ENCODE measurements around the gene ZBED1. TPM values are rescaled to one million over a fixed set of nuclear protein-coding genes. Genes with fewer than 3 reads are reported as not detected.
"Not testable (repeated sequence)": the region's sequence is repeated elsewhere in the genome, so short reads cannot be mapped to it uniquely, and the experiment has no call there.

Gene ZBED1
- total RNA-seq, 2 donors from 2014 or later = 33.3 to 44.6 TPM

DNA sequence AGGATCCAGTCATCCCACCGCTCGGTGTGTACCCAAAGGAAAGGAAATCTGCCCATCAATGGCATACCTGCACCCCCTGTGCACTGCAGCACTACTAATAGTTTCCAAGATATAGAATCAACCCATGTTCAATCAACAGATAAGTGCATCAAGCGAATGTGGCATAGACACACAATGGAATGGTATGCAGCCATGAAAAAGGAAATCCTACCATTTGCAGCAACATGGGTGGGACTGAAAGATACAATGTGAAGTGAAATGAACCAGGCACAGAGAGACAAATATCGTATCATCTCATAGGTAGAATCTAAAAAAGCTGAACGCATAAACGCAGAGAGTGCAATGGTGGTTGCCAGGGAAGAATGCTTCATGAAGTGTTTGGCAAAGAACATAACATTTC, 42.5 kb downstream of the ZBED1 start:
- Histone ChIP-seq H3K9ac (ENCODE audit: low read depth in 2 of 2, low read length in 2 of 2) (no peak overlapping the region), H3K27me3 (no peaks in the 10 kb centered on the region), H3K4me1 (no peaks in the 10 kb centered on the region), H3K36me3 (no peaks in the 10 kb centered on the region), H3K27ac (no peak overlapping the region), H3K9me3 (no peaks in the 10 kb centered on the region), H3K4me3 (no peak overlapping the region)
- DNase-seq = no peak
- intact Hi-C loops (cut with DNase I) = no loop called here
- TF ChIP-seq CTCF (IDR thresholded peaks at IDR 0.05) = no peak

- Histone ChIP-seq H3K4me1 (no peaks in the 10 kb centered on the region), H3K27ac (no peak overlapping the region), H3K9me3 (no peaks in the 10 kb centered on the region), H3K27me3 (no peaks in the 10 kb centered on the region), H3K9ac (ENCODE audit: low read depth in 2 of 2, low read length in 2 of 2) (no peak overlapping the region), H3K36me3 (no peaks in the 10 kb centered on the region), H3K4me3 (no peak overlapping the region)
- no peak for DNase-seq
- no peak for TF ChIP-seq CTCF (IDR thresholded peaks at IDR 0.05)
- intact Hi-C loops (cut with DNase I) = no loop called here
Measured at GRCh38 chrX:2457289-2458133, 43.3 kb downstream of the ZBED1 start.

DNA sequence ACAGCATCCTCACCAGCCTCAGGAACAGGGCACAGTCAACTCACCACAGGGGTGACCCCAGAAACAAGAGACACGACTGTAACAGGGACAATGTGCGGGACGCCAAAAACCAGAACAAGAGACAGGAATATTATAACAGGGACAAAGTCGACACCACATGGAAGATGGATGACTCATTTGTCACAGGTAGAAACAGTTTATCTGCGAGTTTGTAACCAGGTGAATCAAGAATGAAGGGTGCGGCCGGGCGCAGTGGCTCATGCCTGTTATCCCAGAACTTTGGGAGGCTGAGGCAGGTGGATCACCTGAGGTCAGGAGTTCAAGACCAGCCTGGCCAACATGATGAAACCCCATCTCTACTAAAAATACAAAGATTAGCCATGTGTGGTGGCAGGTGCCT, 44.7 kb downstream of the ZBED1 start:
- H3K4me1 ChIP-seq; H3K36me3 ChIP-seq; H3K9ac ChIP-seq (ENCODE audit: low read depth in 2 of 2, low read length in 2 of 2); H3K4me3 ChIP-seq; intact Hi-C loops (cut with DNase I); H3K27me3 ChIP-seq; DNase-seq; H3K9me3 ChIP-seq; H3K27ac ChIP-seq: not testable (repeated sequence)

DNA sequence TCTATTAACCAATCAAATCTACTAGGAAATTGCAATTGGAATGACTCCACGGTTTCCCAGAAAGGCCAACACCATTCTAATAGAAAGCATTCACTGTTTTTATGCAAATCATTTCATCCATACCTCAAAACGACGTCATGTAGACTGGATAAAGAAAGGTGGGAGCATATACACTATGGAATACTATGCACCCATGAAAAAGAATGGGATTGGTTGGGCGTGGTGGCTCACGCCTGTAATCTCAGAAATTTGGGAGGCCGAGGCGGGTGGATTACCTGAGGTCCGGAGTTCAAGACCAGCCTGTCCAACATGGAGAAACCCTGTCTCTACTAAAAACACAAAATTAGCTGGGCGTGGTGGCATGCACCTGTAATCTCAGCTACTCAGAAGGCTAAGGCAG, 46.2 kb downstream of the ZBED1 start:
- H3K27me3 ChIP-seq; H3K9ac ChIP-seq (ENCODE audit: low read depth in 2 of 2, low read length in 2 of 2); H3K36me3 ChIP-seq; H3K4me1 ChIP-seq; H3K4me3 ChIP-seq; intact Hi-C loops (cut with DNase I); H3K27ac ChIP-seq; DNase-seq; H3K9me3 ChIP-seq: not testable (repeated sequence)

DNA sequence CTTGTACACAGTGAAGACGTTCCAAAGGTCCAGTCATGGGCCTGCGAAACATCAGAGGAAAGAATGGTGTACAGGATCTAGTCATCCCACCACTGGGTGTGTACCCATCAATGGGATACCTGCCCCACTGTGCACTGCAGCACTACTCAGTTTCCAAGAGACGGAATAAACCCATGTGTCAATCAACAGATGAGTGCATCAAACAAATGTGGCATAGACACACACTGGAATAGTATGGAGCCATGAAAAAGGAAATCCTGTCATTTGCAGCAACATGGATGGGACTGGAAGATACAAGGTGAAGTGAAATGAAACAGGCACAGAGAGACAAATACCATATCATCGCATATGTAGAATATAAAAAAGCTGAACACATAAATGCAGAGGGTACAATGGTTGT, 48.0 kb downstream of the ZBED1 start:
- no peak for TF ChIP-seq CTCF (IDR thresholded peaks at IDR 0.05)
- Histone ChIP-seq H3K9me3 (no peaks in the 10 kb centered on the region), H3K27me3 (no peaks in the 10 kb centered on the region), H3K9ac (ENCODE audit: low read depth in 2 of 2, low read length in 2 of 2) (no peak overlapping the region), H3K36me3 (no peaks in the 10 kb centered on the region), H3K4me3 (no peak overlapping the region), H3K27ac (no peak overlapping the region), H3K4me1 (no peaks in the 10 kb centered on the region)
- DNase-seq = no peak
- intact Hi-C loops (cut with DNase I) = no loop called here

- intact Hi-C loops (cut with DNase I) = no loop called here
- DNase-seq = no peak
- Histone ChIP-seq H3K27ac (no peak overlapping the region), H3K4me1 (no peaks in the 10 kb centered on the region), H3K9me3 (no peaks in the 10 kb centered on the region), H3K36me3 (no peaks in the 10 kb centered on the region), H3K4me3 (no peak overlapping the region), H3K27me3 (no peaks in the 10 kb centered on the region), H3K9ac (ENCODE audit: low read depth in 2 of 2, low read length in 2 of 2) (no peak overlapping the region)
- no peak for TF ChIP-seq CTCF (IDR thresholded peaks at IDR 0.05)
Measured at GRCh38 chrX:2452317-2452784, 48.4 kb downstream of the ZBED1 start.

Measured in colonic mucosa (tissue), 4 donors.